ENCODE data around the gene LRRC74A.
"Not testable (repeated sequence)": the region's sequence is repeated elsewhere in the genome, so short reads cannot be mapped to it uniquely, and the experiment has no call there.

DNA sequence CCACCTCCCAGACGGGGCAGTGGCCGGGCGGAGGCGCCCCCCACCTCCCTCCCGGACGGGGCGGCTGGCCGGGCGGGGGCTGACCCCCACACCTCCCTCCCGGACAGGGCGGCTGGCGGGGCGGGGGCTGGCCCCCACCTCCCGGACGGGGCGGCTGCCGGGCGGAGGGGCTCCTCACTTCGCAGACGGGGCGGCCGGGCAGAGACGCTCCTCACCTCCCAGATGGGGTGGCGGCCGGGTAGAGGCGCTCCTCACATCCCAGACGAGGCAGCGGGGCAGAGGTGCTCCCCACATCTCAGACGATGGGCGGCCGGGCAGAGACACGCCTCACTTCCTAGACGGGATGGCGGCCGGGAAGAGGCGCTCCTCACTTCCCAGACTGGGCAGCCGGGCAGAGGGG lies 71.8 kb downstream of the LRRC74A start:
- TF ChIP-seq, protein P1, sequence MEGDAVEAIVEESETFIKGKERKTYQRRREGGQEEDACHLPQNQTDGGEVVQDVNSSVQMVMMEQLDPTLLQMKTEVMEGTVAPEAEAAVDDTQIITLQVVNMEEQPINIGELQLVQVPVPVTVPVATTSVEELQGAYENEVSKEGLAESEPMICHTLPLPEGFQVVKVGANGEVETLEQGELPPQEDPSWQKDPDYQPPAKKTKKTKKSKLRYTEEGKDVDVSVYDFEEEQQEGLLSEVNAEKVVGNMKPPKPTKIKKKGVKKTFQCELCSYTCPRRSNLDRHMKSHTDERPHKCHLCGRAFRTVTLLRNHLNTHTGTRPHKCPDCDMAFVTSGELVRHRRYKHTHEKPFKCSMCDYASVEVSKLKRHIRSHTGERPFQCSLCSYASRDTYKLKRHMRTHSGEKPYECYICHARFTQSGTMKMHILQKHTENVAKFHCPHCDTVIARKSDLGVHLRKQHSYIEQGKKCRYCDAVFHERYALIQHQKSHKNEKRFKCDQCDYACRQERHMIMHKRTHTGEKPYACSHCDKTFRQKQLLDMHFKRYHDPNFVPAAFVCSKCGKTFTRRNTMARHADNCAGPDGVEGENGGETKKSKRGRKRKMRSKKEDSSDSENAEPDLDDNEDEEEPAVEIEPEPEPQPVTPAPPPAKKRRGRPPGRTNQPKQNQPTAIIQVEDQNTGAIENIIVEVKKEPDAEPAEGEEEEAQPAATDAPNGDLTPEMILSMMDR (IDR thresholded peaks at IDR 0.05), result not testable (repeated sequence)
- TF ChIP-seq POLR2AphosphoS5 (IDR thresholded peaks at IDR 0.05); EP300 (IDR thresholded peaks at IDR 0.05); POLR2A (IDR thresholded peaks at IDR 0.05; ENCODE audit: low read depth): not testable (repeated sequence)
